Mammary epithelial cell (primary cell): ENCODE results near the gene SLC6A4.

Experiments
- EZH2 ChIP-seq: IDR thresholded peaks from 2 replicates; pipeline ENCODE4 v1.6.1; 2012; ENCODE audit warnings: low read length, inconsistent platforms, borderline replicate concordance
- TF ChIP-seq, protein P1 (sequence below), 2 donors: IDR thresholded peaks in 1 of 2; conservative IDR thresholded peaks in 1 of 2; 2 replicates each; pipeline ENCODE4 v1.5.1; 2011 to 2012; ENCODE audit warnings: inconsistent platforms in 2 of 2, low read length in 2 of 2, mild to moderate bottlenecking in 2 of 2, control low read depth in 1 of 2, low read depth in 1 of 2; ENCODE audit not compliant: insufficient read depth in 1 of 2; ENCODE audit errors: extremely low read depth in 1 of 2

DNA sequence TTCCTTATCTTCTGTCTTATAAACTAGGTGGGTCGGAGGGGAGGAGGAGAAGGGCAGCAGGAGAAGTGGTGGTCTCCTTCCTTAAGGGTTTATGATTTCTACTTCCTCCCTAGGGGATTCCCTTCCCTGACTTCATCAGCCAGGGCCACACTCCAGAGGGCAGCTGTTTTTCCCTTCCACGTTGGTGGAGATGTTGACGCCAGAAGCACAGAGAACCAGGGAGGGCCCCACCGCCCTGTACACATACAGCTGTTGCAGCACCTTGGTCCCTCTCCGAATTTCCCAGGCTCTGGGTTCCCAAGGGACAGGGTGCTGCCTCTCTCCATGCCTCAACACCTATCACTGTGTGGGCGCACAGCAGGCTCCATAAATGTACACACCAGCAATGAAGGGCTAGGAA lies 5.6 kb upstream of the SLC6A4 start:
- TF ChIP-seq, protein P1, sequence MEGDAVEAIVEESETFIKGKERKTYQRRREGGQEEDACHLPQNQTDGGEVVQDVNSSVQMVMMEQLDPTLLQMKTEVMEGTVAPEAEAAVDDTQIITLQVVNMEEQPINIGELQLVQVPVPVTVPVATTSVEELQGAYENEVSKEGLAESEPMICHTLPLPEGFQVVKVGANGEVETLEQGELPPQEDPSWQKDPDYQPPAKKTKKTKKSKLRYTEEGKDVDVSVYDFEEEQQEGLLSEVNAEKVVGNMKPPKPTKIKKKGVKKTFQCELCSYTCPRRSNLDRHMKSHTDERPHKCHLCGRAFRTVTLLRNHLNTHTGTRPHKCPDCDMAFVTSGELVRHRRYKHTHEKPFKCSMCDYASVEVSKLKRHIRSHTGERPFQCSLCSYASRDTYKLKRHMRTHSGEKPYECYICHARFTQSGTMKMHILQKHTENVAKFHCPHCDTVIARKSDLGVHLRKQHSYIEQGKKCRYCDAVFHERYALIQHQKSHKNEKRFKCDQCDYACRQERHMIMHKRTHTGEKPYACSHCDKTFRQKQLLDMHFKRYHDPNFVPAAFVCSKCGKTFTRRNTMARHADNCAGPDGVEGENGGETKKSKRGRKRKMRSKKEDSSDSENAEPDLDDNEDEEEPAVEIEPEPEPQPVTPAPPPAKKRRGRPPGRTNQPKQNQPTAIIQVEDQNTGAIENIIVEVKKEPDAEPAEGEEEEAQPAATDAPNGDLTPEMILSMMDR (conservative IDR thresholded peaks at IDR 0.05 in 1 of 2, IDR thresholded peaks at IDR 0.05 in 1 of 2; ENCODE audit: extremely low read depth in 1 of 2, insufficient read depth in 1 of 2, low read depth in 1 of 2, low read length in 2 of 2): no peak
- TF ChIP-seq EZH2: no peak
